Liver (tissue), 9 donors: ENCODE data around the gene TOP3A. TPM values are rescaled to one million over a fixed set of nuclear protein-coding genes. Genes with fewer than 3 reads are reported as not detected.

Experiments
- DNase-seq: peaks from one replicate; pipeline ENCODE4 v3.0.0-alpha.2; 2017; ENCODE audit warnings: low spot score
- H3K27ac ChIP-seq, 2 donors: one replicate each; pipeline ENCODE4 v1.7.0; 2013; ENCODE audit warnings: inconsistent platforms in 2 of 2, low read length in 2 of 2, control low read depth in 1 of 2, low read depth in 1 of 2, mild to moderate bottlenecking in 1 of 2
- H3K27me3 ChIP-seq, 4 donors: one replicate each; pipeline versions ENCODE4 v1.6.1 to v1.7.0; 2013; ENCODE audit warnings: low read length in 3 of 4, inconsistent platforms in 1 of 4, mild to moderate bottlenecking in 1 of 4, moderate library complexity in 1 of 4; ENCODE audit not compliant: control insufficient read depth in 4 of 4, insufficient read depth in 4 of 4
- H3K36me3 ChIP-seq, 4 donors: one replicate each; pipeline versions ENCODE4 v1.6.1 to v1.7.0; 2013; ENCODE audit warnings: low read length in 3 of 4, mild to moderate bottlenecking in 3 of 4, low read depth in 1 of 4, moderate library complexity in 1 of 4; ENCODE audit not compliant: control insufficient read depth in 4 of 4, insufficient read depth in 3 of 4
- H3K4me1 ChIP-seq, 4 donors: one replicate each; pipeline versions ENCODE4 v1.6.1 to v1.7.0; 2013; ENCODE audit warnings: low read length in 3 of 4, mild to moderate bottlenecking in 3 of 4, moderate library complexity in 1 of 4; ENCODE audit not compliant: control insufficient read depth in 4 of 4, insufficient read depth in 4 of 4
- H3K4me3 ChIP-seq, 3 donors: one replicate each; pipeline versions ENCODE4 v1.6.1 to v1.7.0; 2013; ENCODE audit warnings: low read length in 3 of 3, control low read depth in 1 of 3, low read depth in 1 of 3, mild to moderate bottlenecking in 1 of 3
- H3K9ac ChIP-seq, 2 donors: one replicate each; pipeline ENCODE4 v1.7.0; 2013; ENCODE audit warnings: low read length in 2 of 2, mild to moderate bottlenecking in 2 of 2, moderate library complexity in 2 of 2, control low read depth in 1 of 2, low read depth in 1 of 2
- H3K9me3 ChIP-seq, 4 donors: one replicate each; pipeline versions ENCODE4 v1.6.1 to v1.7.0; 2013; ENCODE audit warnings: low read length in 3 of 4; ENCODE audit not compliant: control insufficient read depth in 4 of 4
- EGR1 ChIP-seq, 2 donors: IDR thresholded peaks; 2 replicates each; pipeline ENCODE4 v1.6.1; 2016 to 2018; ENCODE audit warnings: antibody characterized with exemption in 2 of 2, low read depth in 2 of 2
- FOXA2 ChIP-seq: IDR thresholded peaks from 2 replicates; pipeline ENCODE4 v1.6.1; 2016; ENCODE audit warnings: antibody characterized with exemption
- HNF4G ChIP-seq: IDR thresholded peaks from 2 replicates; pipeline ENCODE4 v1.6.1; 2016; ENCODE audit warnings: antibody characterized with exemption
- NR2F2 ChIP-seq: IDR thresholded peaks from 2 replicates; pipeline ENCODE4 v1.6.1; 2016; ENCODE audit warnings: antibody characterized with exemption
- RAD21 ChIP-seq, 2 donors: IDR thresholded peaks; 2 replicates each; pipeline ENCODE4 v1.6.1; 2016; ENCODE audit warnings: antibody characterized with exemption in 2 of 2, mild to moderate bottlenecking in 2 of 2
- RXRA ChIP-seq, 2 donors: IDR thresholded peaks; 2 replicates each; pipeline ENCODE4 v1.6.1; 2017 to 2018; ENCODE audit warnings: antibody characterized with exemption in 2 of 2, mild to moderate bottlenecking in 1 of 2
- SP1 ChIP-seq: IDR thresholded peaks from 2 replicates; pipeline ENCODE4 v1.6.1; 2018; ENCODE audit warnings: antibody characterized with exemption, mild to moderate bottlenecking
- TAF1 ChIP-seq: conservative IDR thresholded peaks from 2 replicates; pipeline ENCODE4 v1.6.1; 2016; ENCODE audit warnings: antibody characterized with exemption, mild to moderate bottlenecking
- YY1 ChIP-seq: IDR thresholded peaks from 2 replicates; pipeline ENCODE4 v1.6.1; 2016; ENCODE audit warnings: antibody characterized with exemption, mild to moderate bottlenecking
- WGBS: extraction: QIAGEN DNeasy Blood & Tissue Kit; methylation state at CpG from one replicate; pipeline ENCODE4 v1.1.7; 2013; 5-methylcytosine and 5-hydroxymethylcytosine counted together
- polyA plus RNA-seq, 2 donors: library from polyadenylated mRNA; stranded (reverse) in 1 of 2; unstranded in 1 of 2; fragments of 200-250 nt in 1 of 2; fragments of >200 nt in 1 of 2; fragmentation: Nextera tagmentation in 1 of 2; extraction: Ambion mirVana in 1 of 2; gene quantifications; one replicate each; pipeline versions ENCODE4 v1.2.1 to v1.2.3, GENCODE V29; 2013 to 2015
- total RNA-seq, 2 donors: library from RNA; depleted of rRNA; stranded (reverse); fragments of >200 nt; gene quantifications; one replicate each; pipeline ENCODE4 v1.2.3, GENCODE V29; 2014
- TF ChIP-seq, protein P1 (sequence below): IDR thresholded peaks from 2 replicates; pipeline ENCODE4 v1.6.1; 2016; ENCODE audit warnings: antibody characterized with exemption, mild to moderate bottlenecking
- TF ChIP-seq, protein P2 (sequence below): fragments of 150-350 bp; IDR thresholded peaks from 2 replicates; pipeline ENCODE4 v1.5.1; 2017; ENCODE audit warnings: improper control_type of control experiment, low read depth, low read length; ENCODE audit not compliant: missing input control
- TF ChIP-seq, protein P3 (sequence below): IDR thresholded peaks from 2 replicates; pipeline ENCODE4 v1.6.1; 2016; ENCODE audit warnings: antibody characterized with exemption
- donor health status: healthy.
- donor health status: healthy.
- donor health status: healthy.
- donor health status: healthy.
- donor health status: healthy.

The TOP3A gene
- total and polyA plus RNA-seq, 4 donors = 6.6 to 37.5 (median 14.3) TPM

DNA sequence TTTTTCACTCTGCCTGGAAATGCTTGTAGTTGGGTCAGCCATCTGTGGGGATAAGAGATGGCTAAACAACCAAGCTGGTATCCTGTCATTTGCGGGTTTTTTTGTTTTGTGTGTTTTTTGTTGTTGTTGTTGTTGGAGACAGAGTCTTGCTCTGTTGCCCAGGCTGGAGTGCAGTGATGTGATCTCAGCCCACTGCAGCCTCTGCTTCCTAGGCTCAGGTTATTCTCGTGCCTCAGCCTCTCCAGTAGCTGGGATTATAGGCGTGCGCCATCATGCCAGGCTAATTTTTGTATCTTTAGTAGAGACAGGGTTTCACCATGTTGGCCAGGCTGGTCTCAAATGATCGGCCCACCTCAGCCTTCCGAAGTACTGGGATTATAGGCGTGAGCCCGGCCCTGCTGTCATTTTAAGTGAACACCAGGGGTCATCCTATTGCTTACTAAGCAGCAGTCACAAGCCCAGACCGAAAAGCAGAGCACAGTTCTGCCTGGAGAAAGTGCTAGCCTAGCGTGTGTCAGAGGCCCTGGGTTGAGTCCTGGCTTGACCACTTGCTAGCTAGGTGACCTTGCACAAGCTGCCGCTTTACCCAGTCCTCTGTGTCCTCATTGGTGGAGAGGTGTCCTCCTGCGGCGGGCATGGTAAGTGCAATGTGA, 4.9 kb upstream of the TOP3A start:
- no peak overlapping the region for H3K4me3 ChIP-seq
- no peaks in the 10 kb centered on the region for H3K9me3 ChIP-seq
- no peak overlapping the region for H3K9ac ChIP-seq
- TF ChIP-seq, protein P1, sequence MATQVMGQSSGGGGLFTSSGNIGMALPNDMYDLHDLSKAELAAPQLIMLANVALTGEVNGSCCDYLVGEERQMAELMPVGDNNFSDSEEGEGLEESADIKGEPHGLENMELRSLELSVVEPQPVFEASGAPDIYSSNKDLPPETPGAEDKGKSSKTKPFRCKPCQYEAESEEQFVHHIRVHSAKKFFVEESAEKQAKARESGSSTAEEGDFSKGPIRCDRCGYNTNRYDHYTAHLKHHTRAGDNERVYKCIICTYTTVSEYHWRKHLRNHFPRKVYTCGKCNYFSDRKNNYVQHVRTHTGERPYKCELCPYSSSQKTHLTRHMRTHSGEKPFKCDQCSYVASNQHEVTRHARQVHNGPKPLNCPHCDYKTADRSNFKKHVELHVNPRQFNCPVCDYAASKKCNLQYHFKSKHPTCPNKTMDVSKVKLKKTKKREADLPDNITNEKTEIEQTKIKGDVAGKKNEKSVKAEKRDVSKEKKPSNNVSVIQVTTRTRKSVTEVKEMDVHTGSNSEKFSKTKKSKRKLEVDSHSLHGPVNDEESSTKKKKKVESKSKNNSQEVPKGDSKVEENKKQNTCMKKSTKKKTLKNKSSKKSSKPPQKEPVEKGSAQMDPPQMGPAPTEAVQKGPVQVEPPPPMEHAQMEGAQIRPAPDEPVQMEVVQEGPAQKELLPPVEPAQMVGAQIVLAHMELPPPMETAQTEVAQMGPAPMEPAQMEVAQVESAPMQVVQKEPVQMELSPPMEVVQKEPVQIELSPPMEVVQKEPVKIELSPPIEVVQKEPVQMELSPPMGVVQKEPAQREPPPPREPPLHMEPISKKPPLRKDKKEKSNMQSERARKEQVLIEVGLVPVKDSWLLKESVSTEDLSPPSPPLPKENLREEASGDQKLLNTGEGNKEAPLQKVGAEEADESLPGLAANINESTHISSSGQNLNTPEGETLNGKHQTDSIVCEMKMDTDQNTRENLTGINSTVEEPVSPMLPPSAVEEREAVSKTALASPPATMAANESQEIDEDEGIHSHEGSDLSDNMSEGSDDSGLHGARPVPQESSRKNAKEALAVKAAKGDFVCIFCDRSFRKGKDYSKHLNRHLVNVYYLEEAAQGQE = no peak
- TF ChIP-seq NR2F2 = no peak
- no peak for TF ChIP-seq TAF1
- TF ChIP-seq, protein P2, sequence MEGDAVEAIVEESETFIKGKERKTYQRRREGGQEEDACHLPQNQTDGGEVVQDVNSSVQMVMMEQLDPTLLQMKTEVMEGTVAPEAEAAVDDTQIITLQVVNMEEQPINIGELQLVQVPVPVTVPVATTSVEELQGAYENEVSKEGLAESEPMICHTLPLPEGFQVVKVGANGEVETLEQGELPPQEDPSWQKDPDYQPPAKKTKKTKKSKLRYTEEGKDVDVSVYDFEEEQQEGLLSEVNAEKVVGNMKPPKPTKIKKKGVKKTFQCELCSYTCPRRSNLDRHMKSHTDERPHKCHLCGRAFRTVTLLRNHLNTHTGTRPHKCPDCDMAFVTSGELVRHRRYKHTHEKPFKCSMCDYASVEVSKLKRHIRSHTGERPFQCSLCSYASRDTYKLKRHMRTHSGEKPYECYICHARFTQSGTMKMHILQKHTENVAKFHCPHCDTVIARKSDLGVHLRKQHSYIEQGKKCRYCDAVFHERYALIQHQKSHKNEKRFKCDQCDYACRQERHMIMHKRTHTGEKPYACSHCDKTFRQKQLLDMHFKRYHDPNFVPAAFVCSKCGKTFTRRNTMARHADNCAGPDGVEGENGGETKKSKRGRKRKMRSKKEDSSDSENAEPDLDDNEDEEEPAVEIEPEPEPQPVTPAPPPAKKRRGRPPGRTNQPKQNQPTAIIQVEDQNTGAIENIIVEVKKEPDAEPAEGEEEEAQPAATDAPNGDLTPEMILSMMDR = peak; percentile 38
- TF ChIP-seq SP1 = no peak
- peak; percentile 69 to 77 for TF ChIP-seq RAD21 (IDR thresholded peaks at IDR 0.05)
- TF ChIP-seq YY1 = no peak
- TF ChIP-seq, protein P3, sequence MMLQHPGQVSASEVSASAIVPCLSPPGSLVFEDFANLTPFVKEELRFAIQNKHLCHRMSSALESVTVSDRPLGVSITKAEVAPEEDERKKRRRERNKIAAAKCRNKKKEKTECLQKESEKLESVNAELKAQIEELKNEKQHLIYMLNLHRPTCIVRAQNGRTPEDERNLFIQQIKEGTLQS = no peak
- TF ChIP-seq FOXA2 = no peak
- TF ChIP-seq HNF4G = no peak
- TF ChIP-seq EGR1 (IDR thresholded peaks at IDR 0.05; ENCODE audit: low read depth in 2 of 2) = no peak
- no peak for DNase-seq
- H3K4me1 ChIP-seq = peaks cover 6 to 52% (median 36%) of the 10 kb centered on the region in 4 donors
- peaks cover 3 to 17% (median 8%) of the 10 kb centered on the region in 4 donors for H3K36me3 ChIP-seq
- H3K27ac ChIP-seq = no peak overlapping the region
- H3K27me3 ChIP-seq = no peaks in the 10 kb centered on the region
- 70% methylated on average over 13 of the region's 13 CpGs for WGBS

DNA sequence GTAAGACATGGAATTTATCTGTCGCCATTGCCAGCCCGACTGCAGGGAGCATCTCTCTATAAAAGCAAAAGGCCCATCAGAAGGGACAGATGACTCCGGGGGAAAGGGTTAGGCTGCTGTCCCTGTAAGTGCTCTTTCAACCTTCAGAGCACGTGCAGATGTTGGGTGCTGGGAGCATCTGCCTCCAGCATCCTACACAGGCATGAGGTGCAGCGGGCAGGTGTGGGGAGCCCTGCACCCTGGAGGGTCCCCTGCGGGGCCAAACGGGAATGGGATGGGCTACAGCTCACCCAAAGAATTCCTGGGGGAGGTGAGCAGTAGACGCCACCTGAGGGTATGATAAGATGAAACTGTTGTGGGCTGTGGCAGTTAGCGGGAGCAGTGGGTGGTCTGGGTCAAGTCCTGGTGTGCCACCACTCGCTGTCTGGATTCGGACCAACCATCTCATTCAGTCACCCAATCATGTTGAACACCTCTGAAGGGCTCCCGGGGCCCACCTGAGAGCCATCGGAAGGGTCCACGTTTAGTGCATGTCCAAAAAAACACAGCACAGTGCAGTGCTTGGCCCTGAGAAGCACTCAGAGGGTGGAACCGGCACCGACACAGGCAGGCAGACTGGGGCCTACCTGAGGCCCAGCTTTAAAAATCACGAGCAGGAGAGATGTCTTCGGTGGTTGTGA, 4.1 kb upstream of the TOP3A start:
- no peak for TF ChIP-seq RXRA (IDR thresholded peaks at IDR 0.05)
- TF ChIP-seq YY1 = no peak
- TF ChIP-seq, protein P1 = no peak
- TF ChIP-seq, protein P2 = no peak
- TF ChIP-seq TAF1 = no peak
- no peaks in the 10 kb centered on the region for H3K9me3 ChIP-seq
- H3K4me1 ChIP-seq = peaks cover 6 to 56% (median 40%) of the 10 kb centered on the region in 4 donors
- H3K36me3 ChIP-seq = peaks cover 0 to 13% (median 7%) of the 10 kb centered on the region in 4 donors
- no peak overlapping the region for H3K4me3 ChIP-seq
- H3K27me3 ChIP-seq = no peaks in the 10 kb centered on the region
- WGBS = 88% methylated on average over 18 of the region's 18 CpGs
- no peak overlapping the region for H3K27ac ChIP-seq
- H3K9ac ChIP-seq = no peak overlapping the region
- no peak for DNase-seq
